Endothelial cell of umbilical vein (primary cell): ENCODE results near the gene KLRF1. TPM values are rescaled to one million over a fixed set of nuclear protein-coding genes. Genes with fewer than 3 reads are reported as not detected.

Source experiments
- BruUV-seq: library from RNA; stranded (reverse); fragments of 400-500 nt; replicated peaks from 2 replicates; lab custom pipeline; 2021; lab: Mats Ljungman, UMichigan
- CTCF ChIA-PET: fragments of 300-600, 350-600 bp; sonication (Branson Sonifier 250); formaldehyde crosslinking; loops from one replicate; lab custom pipeline; 2021; ENCODE audit warnings: antibody characterized with exemption, inconsistent platforms; lab: Charles Lee
- POLR2A ChIA-PET: fragments of 300-600, 350-600 bp; sonication (Branson Sonifier 250); formaldehyde crosslinking; loops from one replicate; lab custom pipeline; 2021; ENCODE audit warnings: antibody characterized with exemption, inconsistent platforms; lab: Charles Lee
- DNase-seq: peaks from one replicate; pipeline ENCODE4 v3.0.0-alpha.2; 2011; ENCODE audit warnings: low read depth, low spot score
- FAIRE-seq: peaks from 2 replicates; lab custom pipeline; 2011; peaks lifted over from hg19 to GRCh38; lab: Jason Lieb, UNC
- H2AFZ ChIP-seq: 2 replicates; pipeline ENCODE4 v1.6.0; 2012; ENCODE audit warnings: low read depth, low read length, control low read depth, inconsistent platforms
- H3K27ac ChIP-seq: 2 replicates; pipeline ENCODE4 v1.5.1; 2011; ENCODE audit warnings: low read depth, mild to moderate bottlenecking, control low read depth, low read length, moderate library complexity; ENCODE audit not compliant: insufficient read depth
- H3K27me3 ChIP-seq, 2 experiments: 2 replicates each; pipeline versions ENCODE4 v1.6.0 to v1.6.1; 2011; ENCODE audit warnings: low read length in 2 of 2, mixed read lengths in 1 of 2; ENCODE audit not compliant: control insufficient read depth in 2 of 2, insufficient read depth in 2 of 2
- H3K36me3 ChIP-seq, 2 experiments: 2 replicates in 1 of 2; 3 replicates in 1 of 2; pipeline ENCODE4 v1.5.1; 2011; ENCODE audit warnings: low read length in 2 of 2, mild to moderate bottlenecking in 1 of 2, moderate library complexity in 1 of 2; ENCODE audit not compliant: control insufficient read depth in 2 of 2, insufficient read depth in 2 of 2; ENCODE audit errors: extremely low read depth in 1 of 2
- H3K4me1 ChIP-seq: 3 replicates; pipeline ENCODE4 v1.5.1; 2011; ENCODE audit warnings: mild to moderate bottlenecking, low read length; ENCODE audit not compliant: control insufficient read depth, insufficient read depth; ENCODE audit errors: extremely low read depth
- H3K4me2 ChIP-seq: 2 replicates; pipeline ENCODE4 v1.6.1; 2011; ENCODE audit warnings: low read length, control low read depth, mixed read lengths; ENCODE audit not compliant: insufficient read depth
- H3K4me3 ChIP-seq, 3 experiments: fragments of 200-600 bp in 1 of 3; sonication (generic), shearing (Covaris generic) in 1 of 3; replicated peaks in 1 of 3; 2 replicates each; pipeline ENCODE4 v1.5.1; 2011 to 2016; ENCODE audit warnings: control low read depth in 3 of 3, low read length in 3 of 3, mild to moderate bottlenecking in 2 of 3, inconsistent platforms in 1 of 3, low read depth in 1 of 3, moderate library complexity in 1 of 3; ENCODE audit not compliant: insufficient read depth in 1 of 3
- H3K79me2 ChIP-seq: 2 replicates; pipeline ENCODE4 v1.6.0; 2012; ENCODE audit warnings: low read length, inconsistent platforms; ENCODE audit not compliant: control insufficient read depth, insufficient read depth
- H3K9ac ChIP-seq: replicated peaks from 2 replicates; pipeline ENCODE3; 2011; ENCODE audit warnings: low read length, control low read depth; ENCODE audit not compliant: insufficient read depth; ENCODE audit errors: extremely low read depth
- H3K9me1 ChIP-seq: replicated peaks from 3 replicates; pipeline ENCODE4 v1.6.0; 2011; ENCODE audit warnings: mild to moderate bottlenecking, low read length; ENCODE audit not compliant: control insufficient read depth, insufficient read depth; ENCODE audit errors: extremely low read depth
- H3K9me3 ChIP-seq: replicated peaks from 2 replicates; pipeline ENCODE4 v1.5.1; 2012; ENCODE audit warnings: low read length, inconsistent platforms; ENCODE audit not compliant: control insufficient read depth, insufficient read depth
- H4K20me1 ChIP-seq: replicated peaks from 2 replicates; pipeline ENCODE3; 2011; ENCODE audit warnings: mild to moderate bottlenecking, low read length; ENCODE audit not compliant: control insufficient read depth, insufficient read depth; ENCODE audit errors: extremely low read depth
- CTCF ChIP-seq, 2 donors: IDR thresholded peaks; 1 replicate in 1 of 2; 2 replicates in 1 of 2; pipeline ENCODE4 v1.5.1; 2011; ENCODE audit warnings: low read length in 2 of 2, mild to moderate bottlenecking in 2 of 2, moderate library complexity in 2 of 2, control low read depth in 1 of 2, inconsistent platforms in 1 of 2, low read depth in 1 of 2; ENCODE audit not compliant: insufficient read depth in 1 of 2; ENCODE audit errors: extremely low read depth in 1 of 2
- EZH2 ChIP-seq: IDR thresholded peaks from 2 replicates; pipeline ENCODE4 v1.6.1; 2012; ENCODE audit warnings: borderline replicate concordance, low read depth, mild to moderate bottlenecking, moderate library complexity, low read length, inconsistent platforms; ENCODE audit not compliant: severe bottlenecking
- FOS ChIP-seq: IDR thresholded peaks from 2 replicates; pipeline ENCODE4 v1.6.1; 2011; ENCODE audit warnings: mild to moderate bottlenecking, low read length, moderate library complexity, borderline replicate concordance; ENCODE audit not compliant: insufficient read depth
- GATA2 ChIP-seq: IDR thresholded peaks from 2 replicates; pipeline ENCODE4 v1.7.0; 2011; ENCODE audit warnings: low read depth, mild to moderate bottlenecking, moderate library complexity, mixed read lengths, low read length; ENCODE audit not compliant: insufficient read length, insufficient read depth
- JUN ChIP-seq: IDR thresholded peaks from 2 replicates; pipeline ENCODE4 v1.6.1; 2011; ENCODE audit warnings: borderline replicate concordance, low read depth; ENCODE audit not compliant: insufficient read length, insufficient read depth
- MAX ChIP-seq: IDR thresholded peaks from 2 replicates; pipeline ENCODE4 v1.6.1; 2011; ENCODE audit not compliant: insufficient read depth, insufficient read length
- MYC ChIP-seq: IDR thresholded peaks from one replicate; pipeline ENCODE4 v1.6.1; 2011; ENCODE audit warnings: mild to moderate bottlenecking, low read depth, low read length
- POLR2A ChIP-seq: IDR thresholded peaks from 2 replicates; pipeline ENCODE4 v1.6.1; 2012; ENCODE audit warnings: low read depth, mild to moderate bottlenecking, control low read depth, low read length
- POLR2AphosphoS5 ChIP-seq: IDR thresholded peaks from 2 replicates; pipeline ENCODE4 v1.6.1; 2012; ENCODE audit warnings: low read depth, mild to moderate bottlenecking, control low read depth, low read length, moderate library complexity; ENCODE audit not compliant: insufficient read depth
- dilution Hi-C: fragments of 300-500 bp; cut with MboI; formaldehyde crosslinking; loops from one replicate; pipeline ENCODE4 v1.15.0; 2019; ENCODE audit warnings: low sequenced_read_pairs; ENCODE audit not compliant: extremely low pct_ligation_motif_present
- intact Hi-C: fragments of 100-400 bp; cut with micrococcal nuclease; formaldehyde crosslinking; loops from one replicate; pipeline ENCODE4 v1.10.0; 2022
- polyA plus RNA-seq, 4 experiments: library from polyadenylated mRNA; depleted of rRNA in 3 of 4; stranded (reverse) in 3 of 4; unstranded in 1 of 4; fragments of >200 nt; gene quantifications; 2 replicates each; pipeline versions ENCODE4 v1.2.1 to v1.2.3, GENCODE V29; 2011 to 2012; ENCODE audit warnings: missing spikeins in 1 of 4
- total RNA-seq: library from RNA; stranded (reverse); gene quantifications from 2 replicates; pipeline ENCODE4 v1.2.3, GENCODE V29; 2021

KLRF1 gene
- total and polyA plus RNA-seq, 2 donors (not counting 3 experiments of a cell fraction or from before 2014, with no cell fraction given): not detected

- H2AFZ ChIP-seq: no peak overlapping the region
- H4K20me1 ChIP-seq: no peaks in the 10 kb centered on the region
- no peaks in the 10 kb centered on the region for H3K36me3 ChIP-seq
- H3K9ac ChIP-seq: no peak overlapping the region
- no peak overlapping the region for H3K4me2 ChIP-seq
- DNase-seq: no peak
- no peaks in the 10 kb centered on the region for H3K9me3 ChIP-seq
- intact Hi-C loops: no loop called here
- H3K4me3 ChIP-seq: no peak overlapping the region
- dilution Hi-C loops: no loop called here
- FAIRE-seq: no peak
- no TSS peak for BruUV-seq
- H3K27me3 ChIP-seq: no peaks in the 10 kb centered on the region
- CTCF ChIA-PET: no interaction called here
- no peaks in the 10 kb centered on the region for H3K79me2 ChIP-seq
- H3K27ac ChIP-seq: no peak overlapping the region
- H3K4me1 ChIP-seq: no peaks in the 10 kb centered on the region
- POLR2A ChIA-PET: no interaction called here
- TF ChIP-seq GATA2 (no peak), POLR2AphosphoS5 (no peak), EZH2 (no peak), FOS (no peak), JUN (no peak), CTCF (IDR thresholded peaks at IDR 0.05; ENCODE audit: extremely low read depth in 1 of 2, insufficient read depth in 1 of 2, low read depth in 1 of 2, low read length in 2 of 2) (no peak), POLR2A (no peak), MAX (no peak), MYC (no peak)
- no peaks in the 10 kb centered on the region for H3K9me1 ChIP-seq
These were observed 40.3 kb upstream of the KLRF1 start for GRCh38 chr12:9786726-9787717.
